A549 (cell line): ENCODE results near the gene RABAC1.

Experiments
- CHD4 ChIP-seq: fragments of 200-600 bp; sonication (generic); IDR thresholded peaks from 2 replicates; pipeline ENCODE4 v1.6.1; 2016; ENCODE audit warnings: antibody characterized with exemption, mild to moderate bottlenecking, borderline replicate concordance
- CTCF ChIP-seq: fragments of >200 bp; sonication (Bioruptor Twin); formaldehyde crosslinking; IDR thresholded peaks from 3 replicates; pipeline ENCODE4 v1.5.1; 2016
- E2F6 ChIP-seq: IDR thresholded peaks from 2 replicates; pipeline ENCODE4 v1.6.1; 2012; ENCODE audit warnings: low read depth, borderline replicate concordance
- EHMT2 ChIP-seq: fragments of 200-600 bp; sonication (generic); IDR thresholded peaks from 2 replicates; pipeline ENCODE4 v1.6.1; 2016; ENCODE audit warnings: antibody characterized with exemption, low read depth, mild to moderate bottlenecking, moderate library complexity
- FOSL2 ChIP-seq, 2 experiments: fragments of 450-650 bp in 1 of 2; fragments of >200 bp in 1 of 2; sonication (Bioruptor Twin) in 1 of 2; formaldehyde crosslinking; IDR thresholded peaks; 2 replicates each; pipeline versions ENCODE4 v1.5.0 to v1.6.1; 2016 to 2020; ENCODE audit warnings: mild to moderate bottlenecking in 1 of 2, moderate library complexity in 1 of 2
- MYC ChIP-seq: IDR thresholded peaks from 2 replicates; pipeline ENCODE4 v1.6.1; 2012; ENCODE audit warnings: mild to moderate bottlenecking, inconsistent platforms, low read length, improper control_type of control experiment, borderline replicate concordance
- POLR2A ChIP-seq: IDR thresholded peaks from 2 replicates; pipeline ENCODE4 v1.6.1; 2012; ENCODE audit warnings: mild to moderate bottlenecking, low read length
- POLR2AphosphoS2 ChIP-seq: conservative IDR thresholded peaks from 2 replicates; pipeline ENCODE4 v1.6.1; 2012; ENCODE audit warnings: low read length, improper control_type of control experiment, inconsistent platforms
- RAD21 ChIP-seq, 2 experiments: fragments of >200 bp in 1 of 2; sonication (Bioruptor Twin) in 1 of 2; formaldehyde crosslinking in 1 of 2; IDR thresholded peaks in 1 of 2; conservative IDR thresholded peaks in 1 of 2; 2 replicates in 1 of 2; 3 replicates in 1 of 2; pipeline ENCODE4 v1.6.1; 2012 to 2018; ENCODE audit warnings: inconsistent platforms in 1 of 2
- SMC3 ChIP-seq: fragments of >200 bp; sonication (Bioruptor Twin); formaldehyde crosslinking; IDR thresholded peaks from 3 replicates; pipeline ENCODE4 v1.6.1; 2018; ENCODE audit warnings: inconsistent platforms
- ZFP36 ChIP-seq: fragments of 450-650 bp; IDR thresholded peaks from 2 replicates; pipeline ENCODE4 v1.6.1; 2014; ENCODE audit warnings: borderline replicate concordance; ENCODE audit not compliant: partially characterized antibody

- TF ChIP-seq CTCF (no peak), POLR2A (no peak), ZFP36 (no peak), EHMT2 (no peak), POLR2AphosphoS2 (no peak), RAD21 (conservative IDR thresholded peaks at IDR 0.05 in 1 of 2, IDR thresholded peaks at IDR 0.05 in 1 of 2) (no peak), CHD4 (no peak), MYC (no peak), SMC3 (no peak), E2F6 (no peak), FOSL2 (IDR thresholded peaks at IDR 0.05) (no peak), FOSL2 (CRISPR knock-in tag; IDR thresholded peaks at IDR 0.05) (no peak)
Measured at GRCh38 chr19:41919948-41920712, 39.0 kb downstream of the RABAC1 start.
